Ascending aorta (tissue), 2 donors: ENCODE data around the gene STX3. TPM values are rescaled to one million over a fixed set of nuclear protein-coding genes. Genes with fewer than 3 reads are reported as not detected.

Experiments used
- DNase-seq, 2 donors: peaks; one replicate each; pipeline ENCODE4 v3.0.0-alpha.2; 2019; ENCODE audit warnings: low spot score in 2 of 2
- H3K27ac ChIP-seq, 2 donors: fragments of 200-600 bp; sonication (generic); one replicate each; pipeline ENCODE4 v1.5.1; 2016 to 2017; ENCODE audit warnings: mild to moderate bottlenecking in 1 of 2
- H3K27me3 ChIP-seq: fragments of 200-600 bp; sonication (generic); one replicate; pipeline ENCODE4 v1.5.1; 2017
- H3K36me3 ChIP-seq, 2 donors: fragments of 200-600 bp; sonication (generic); one replicate each; pipeline ENCODE4 v1.5.1; 2016
- H3K4me1 ChIP-seq, 2 donors: fragments of 200-600 bp; sonication (generic); one replicate each; pipeline ENCODE4 v1.5.1; 2016 to 2017; ENCODE audit warnings: mild to moderate bottlenecking in 1 of 2
- H3K4me3 ChIP-seq, 2 donors: fragments of 200-600 bp; sonication (generic); one replicate each; pipeline ENCODE4 v1.5.1; 2016 to 2017; ENCODE audit warnings: mild to moderate bottlenecking in 1 of 2
- H3K9me3 ChIP-seq, 2 donors: fragments of 200-600 bp; sonication (generic); one replicate each; pipeline ENCODE4 v1.5.1; 2016
- intact Hi-C: fragments of 100-400 bp; cut with DNase I; formaldehyde crosslinking; loops from one replicate; pipeline ENCODE4 v1.15.1; 2023
- total RNA-seq: library from RNA; depleted of rRNA; stranded (reverse); fragments of >200 nt; gene quantifications from one replicate; pipeline ENCODE4 v1.1.0, GENCODE V29; 2016
- TF ChIP-seq, protein P1 (sequence below), 3 experiments: fragments of 200-600 bp in 2 of 3; fragments of 450-650 bp in 1 of 3; sonication (generic) in 2 of 3; IDR thresholded peaks; one replicate each; pipeline ENCODE4 v1.5.1; 2016 to 2019; ENCODE audit warnings: antibody characterized with exemption in 3 of 3, mild to moderate bottlenecking in 1 of 3, moderate library complexity in 1 of 3

The STX3 gene
- total RNA-seq, 1 donor from 2014 or later, result 18.0 TPM

- TF ChIP-seq, protein P1, sequence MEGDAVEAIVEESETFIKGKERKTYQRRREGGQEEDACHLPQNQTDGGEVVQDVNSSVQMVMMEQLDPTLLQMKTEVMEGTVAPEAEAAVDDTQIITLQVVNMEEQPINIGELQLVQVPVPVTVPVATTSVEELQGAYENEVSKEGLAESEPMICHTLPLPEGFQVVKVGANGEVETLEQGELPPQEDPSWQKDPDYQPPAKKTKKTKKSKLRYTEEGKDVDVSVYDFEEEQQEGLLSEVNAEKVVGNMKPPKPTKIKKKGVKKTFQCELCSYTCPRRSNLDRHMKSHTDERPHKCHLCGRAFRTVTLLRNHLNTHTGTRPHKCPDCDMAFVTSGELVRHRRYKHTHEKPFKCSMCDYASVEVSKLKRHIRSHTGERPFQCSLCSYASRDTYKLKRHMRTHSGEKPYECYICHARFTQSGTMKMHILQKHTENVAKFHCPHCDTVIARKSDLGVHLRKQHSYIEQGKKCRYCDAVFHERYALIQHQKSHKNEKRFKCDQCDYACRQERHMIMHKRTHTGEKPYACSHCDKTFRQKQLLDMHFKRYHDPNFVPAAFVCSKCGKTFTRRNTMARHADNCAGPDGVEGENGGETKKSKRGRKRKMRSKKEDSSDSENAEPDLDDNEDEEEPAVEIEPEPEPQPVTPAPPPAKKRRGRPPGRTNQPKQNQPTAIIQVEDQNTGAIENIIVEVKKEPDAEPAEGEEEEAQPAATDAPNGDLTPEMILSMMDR (IDR thresholded peaks at IDR 0.05), result no peak
- peak overlapping the region; percentile 89 to 97 for H3K4me3 ChIP-seq
- H3K4me1 ChIP-seq, result peaks cover 0 to 9% of the 10 kb centered on the region in 2 donors
- no peaks in the 10 kb centered on the region for H3K36me3 ChIP-seq
- no peaks in the 10 kb centered on the region for H3K9me3 ChIP-seq
- no peaks in the 10 kb centered on the region for H3K27me3 ChIP-seq
- intact Hi-C loops, result loop anchor here (1.0 to 2.0 kb wide), 4 partner anchors 24 to 218 kb away; partner anchors contain the start of gene PATL1
- peak overlapping the region; percentile 95 to 97 for H3K27ac ChIP-seq
- no peak for DNase-seq
Observed at GRCh38 chr11:59754494-59754858, 700 bp upstream of the STX3 start.

GRCh38 chr11:59755701-59756557, 753 bp downstream of the STX3 start:
- DNase-seq, result peak; percentile 24 to 89
- no peaks in the 10 kb centered on the region for H3K36me3 ChIP-seq
- H3K27ac ChIP-seq, result peak overlapping the region; percentile 95 to 97
- no peaks in the 10 kb centered on the region for H3K9me3 ChIP-seq
- peak overlapping the region; percentile 89 to 97 for H3K4me3 ChIP-seq
- intact Hi-C loops, result loop anchor here (1.0 to 2.0 kb wide), 2 partner anchors 140 to 219 kb away; no protein-coding TSS in a partner anchor
- H3K27me3 ChIP-seq, result no peaks in the 10 kb centered on the region
- peaks cover 0 to 9% of the 10 kb centered on the region in 2 donors for H3K4me1 ChIP-seq
- TF ChIP-seq, protein P1 (IDR thresholded peaks at IDR 0.05), result no peak

- no peaks in the 10 kb centered on the region for H3K27me3 ChIP-seq
- peaks cover 0 to 9% of the 10 kb centered on the region in 2 donors for H3K4me1 ChIP-seq
- peak overlapping the region in 1 of 2 donors; percentile 89 for H3K4me3 ChIP-seq
- H3K36me3 ChIP-seq, result no peaks in the 10 kb centered on the region
- intact Hi-C loops, result no loop called here
- peak overlapping the region; percentile 95 to 97 for H3K27ac ChIP-seq
- TF ChIP-seq, protein P1 (IDR thresholded peaks at IDR 0.05), result no peak
- DNase-seq, result no peak
- H3K9me3 ChIP-seq, result no peaks in the 10 kb centered on the region
Observed at GRCh38 chr11:59756558-59756840, 1.3 kb downstream of the STX3 start.

GRCh38 chr11:59756845-59757244, 1.7 kb downstream of the STX3 start:
- intact Hi-C loops, result no loop called here
- Histone ChIP-seq H3K36me3 (no peaks in the 10 kb centered on the region), H3K4me1 (peaks cover 0 to 9% of the 10 kb centered on the region in 2 donors), H3K9me3 (no peaks in the 10 kb centered on the region), H3K4me3 (peak overlapping the region in 1 of 2 donors; percentile 89), H3K27ac (peak overlapping the region; percentile 95 to 97), H3K27me3 (no peaks in the 10 kb centered on the region)
- no peak for DNase-seq
- TF ChIP-seq, protein P1 (IDR thresholded peaks at IDR 0.05), result no peak

DNA sequence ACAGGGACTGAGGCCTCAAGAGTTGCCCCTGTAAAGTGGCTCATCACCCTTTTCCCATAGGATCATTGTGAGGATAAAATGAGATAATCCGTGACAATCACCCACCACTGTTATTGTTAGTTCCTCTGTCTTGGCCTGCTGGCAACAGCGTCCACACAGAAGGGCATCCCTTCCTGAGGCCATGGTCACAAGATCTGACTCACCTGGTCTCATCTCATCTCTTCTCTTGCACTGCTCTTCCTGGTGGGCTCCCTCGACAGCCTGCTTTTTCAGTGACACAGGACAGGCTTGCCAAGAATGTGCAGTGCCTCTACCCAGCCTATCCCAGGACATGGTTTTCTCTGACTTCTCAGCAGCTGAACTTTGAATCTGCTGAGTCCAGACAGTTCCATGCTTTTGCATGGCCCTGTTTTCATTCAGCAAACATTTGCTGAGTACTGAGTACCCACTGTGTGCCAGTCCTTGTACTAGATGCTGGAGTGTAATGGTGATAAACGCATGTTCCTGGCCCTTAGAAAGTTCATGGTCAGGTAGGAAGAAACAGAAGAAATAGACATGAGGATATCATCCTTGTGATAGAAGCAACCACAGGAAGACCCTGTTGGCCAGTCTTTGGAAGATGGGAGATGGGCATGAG, 3.3 kb downstream of the STX3 start:
- Histone ChIP-seq H3K36me3 (no peaks in the 10 kb centered on the region), H3K27ac (no peak overlapping the region), H3K4me3 (no peak overlapping the region), H3K4me1 (peaks cover 0 to 9% of the 10 kb centered on the region in 2 donors), H3K27me3 (no peaks in the 10 kb centered on the region), H3K9me3 (no peaks in the 10 kb centered on the region)
- TF ChIP-seq, protein P1 (IDR thresholded peaks at IDR 0.05), result no peak
- intact Hi-C loops, result no loop called here
- no peak for DNase-seq
